Measurements from ENCODE around the gene TRPV4. TPM values are rescaled to one million over a fixed set of nuclear protein-coding genes. Genes with fewer than 3 reads are reported as not detected.

TRPV4 gene
- polyA plus RNA-seq, 1 of the 3 experiments (the other 2 are of a cell fraction) = 5.2 TPM

- Histone ChIP-seq H3K9me3 (no peaks in the 10 kb centered on the region), H3K9me2 (no peaks in the 10 kb centered on the region), H3K27ac (ENCODE audit: low read depth in 2 of 2, low read length in 1 of 2) (peak overlapping the region in 1 of 2 experiments; percentile 69; a peak in 2 of 4 replicates), H3K9ac (no peak overlapping the region), H3K79me2 (ENCODE audit: insufficient read depth) (no peaks in the 10 kb centered on the region), H3K4me2 (no peak overlapping the region), H3K4me1 (ENCODE audit: control insufficient read depth in 1 of 2, insufficient read depth in 2 of 2, low read depth in 1 of 2, low read length in 1 of 2) (peaks cover 0 to 85% of the 10 kb centered on the region in 2 experiments; a peak in 2 of 4 replicates), H3K36me3 (replicated peaks in 1 of 2; ENCODE audit: control insufficient read depth in 1 of 2, insufficient read depth in 2 of 2, low read length in 1 of 2) (no peaks in the 10 kb centered on the region), H3K27me3 (ENCODE audit: insufficient read depth) (no peaks in the 10 kb centered on the region), H3K4me3 (ENCODE audit: low read depth in 2 of 2, low read length in 1 of 2) (no peak overlapping the region), H2AFZ (ENCODE audit: low read depth) (no peak overlapping the region), H3F3A (replicated peaks; ENCODE audit: insufficient read depth) (no peaks in the 10 kb centered on the region), H4K20me1 (ENCODE audit: insufficient read depth) (no peaks in the 10 kb centered on the region)
- CTCF ChIA-PET = interaction anchor here (1.1 to 1.4 kb wide), 6 partner anchors 11 to 145 kb away, joined by 3 to 10 read pairs (median 4); no protein-coding TSS in a partner anchor
- TF ChIP-seq TEAD4 (IDR thresholded peaks at IDR 0.05; ENCODE audit: borderline replicate concordance, insufficient read depth) = no peak
- no peak for TF ChIP-seq ELF1 (IDR thresholded peaks at IDR 0.05)
- no peak for TF ChIP-seq IRF3 (IDR thresholded peaks at IDR 0.05; ENCODE audit: low read depth, low read length)
- peak; percentile 30; the same call in 1 of the 2 replicates for TF ChIP-seq MXI1 (IDR thresholded peaks at IDR 0.05; ENCODE audit: low read depth, low read length)
- 83% methylated on average over 9 of the region's 14 CpGs for WGBS (ENCODE audit: low lambda C conversion rate)
- peak; percentile 46 for DNase-seq
- POLR2A ChIA-PET = interaction anchor here (1.9 kb wide), 1 partner anchor 23 kb away, joined by 5 read pairs; no protein-coding TSS in a partner anchor
These were observed 91.1 kb downstream of the TRPV4 start for GRCh38 chr12:109741970-109742703.

GRCh38 chr12:109741286-109741969 is 91.8 kb downstream of the TRPV4 start:
- no peaks in the 10 kb centered on the region for H4K20me1 ChIP-seq (ENCODE audit: insufficient read depth)
- no peak overlapping the region for H3K4me3 ChIP-seq (ENCODE audit: low read depth in 2 of 2, low read length in 1 of 2)
- peak; percentile 24 for DNase-seq
- no peak overlapping the region for H3K4me2 ChIP-seq
- 44% methylated on average over 2 of the region's 4 CpGs for WGBS (ENCODE audit: low lambda C conversion rate)
- H3K4me1 ChIP-seq (ENCODE audit: control insufficient read depth in 1 of 2, insufficient read depth in 2 of 2, low read depth in 1 of 2, low read length in 1 of 2) = peaks cover 0 to 90% of the 10 kb centered on the region in 2 experiments; a peak in 2 of 4 replicates
- H3F3A ChIP-seq (replicated peaks; ENCODE audit: insufficient read depth) = no peaks in the 10 kb centered on the region
- TF ChIP-seq RXRA (IDR thresholded peaks at IDR 0.05; ENCODE audit: borderline replicate concordance, low read depth) = no peak
- no peak for TF ChIP-seq MAX (IDR thresholded peaks at IDR 0.05; ENCODE audit: low read depth)
- no peak for TF ChIP-seq PBX3 (IDR thresholded peaks at IDR 0.05)
- TF ChIP-seq GABPA (IDR thresholded peaks at IDR 0.05; ENCODE audit: low read depth) = no peak
- TF ChIP-seq SIN3A (IDR thresholded peaks at IDR 0.05; ENCODE audit: borderline replicate concordance, low read depth, low read length) = no peak
- H3K79me2 ChIP-seq (ENCODE audit: insufficient read depth) = no peaks in the 10 kb centered on the region
- no peak overlapping the region for H3K9ac ChIP-seq
- no peaks in the 10 kb centered on the region for H3K9me2 ChIP-seq
- peak overlapping the region in 1 of 2 experiments; percentile 69; a peak in 2 of 4 replicates for H3K27ac ChIP-seq (ENCODE audit: low read depth in 2 of 2, low read length in 1 of 2)
- no peaks in the 10 kb centered on the region for H3K27me3 ChIP-seq (ENCODE audit: insufficient read depth)
- ChIA-PET POLR2A (interaction anchor here (1.9 kb wide), 1 partner anchor 22 kb away, joined by 5 read pairs; no protein-coding TSS in a partner anchor), CTCF (interaction anchor here (1.1 to 1.4 kb wide), 3 partner anchors 22 to 144 kb away, joined by 3 to 6 read pairs (median 3); no protein-coding TSS in a partner anchor)
- H3K36me3 ChIP-seq (replicated peaks in 1 of 2; ENCODE audit: control insufficient read depth in 1 of 2, insufficient read depth in 2 of 2, low read length in 1 of 2) = no peaks in the 10 kb centered on the region
- no peaks in the 10 kb centered on the region for H3K9me3 ChIP-seq
- H2AFZ ChIP-seq (ENCODE audit: low read depth) = no peak overlapping the region
